A549 (cell line): ENCODE results near the gene PLEKHA1. TPM values are rescaled to one million over a fixed set of nuclear protein-coding genes. Genes with fewer than 3 reads are reported as not detected.

Experiments used
- ATAC-seq, 2 experiments: fragments of 200-7000 bp in 1 of 2; fragments of >200 bp in 1 of 2; cut with Nextera tagmentation in 1 of 2; cut with Tn5 transposase in 1 of 2; 3 replicates each; pipeline versions ENCODE4 v1.8.0 to v1.9.1; 2018 to 2020; ENCODE audit warnings: mild to moderate bottlenecking in 1 of 2, moderate library complexity in 1 of 2
- CTCF ChIA-PET: fragments of 300-600 bp; sonication (Branson Sonifier 250); formaldehyde crosslinking; extraction: SDS; loops from one replicate; lab custom pipeline; 2021; ENCODE audit warnings: antibody characterized with exemption, inconsistent platforms; lab: Yijun Ruan, JAX
- POLR2A ChIA-PET: fragments of 350-600 bp; formaldehyde crosslinking; extraction: SDS; loops from one replicate; lab custom pipeline; 2021; ENCODE audit warnings: antibody characterized with exemption, inconsistent platforms; lab: Yijun Ruan, JAX
- DNase-seq, 2 experiments: peaks; one replicate each; pipeline versions ENCODE4 v3.0.0 to v3.0.0-alpha.2; 2011 to 2016; ENCODE audit warnings: low read depth in 1 of 2, low spot score in 1 of 2
- FAIRE-seq: peaks from 2 replicates; lab custom pipeline; 2011; peaks lifted over from hg19 to GRCh38; lab: Jason Lieb, UNC
- H3K27ac ChIP-seq, 2 experiments: fragments of >200 bp; sonication (Bioruptor Twin); formaldehyde crosslinking; 3 replicates each; pipeline ENCODE4 v1.5.1; 2016 to 2017
- H3K4me1 ChIP-seq: fragments of >200 bp; sonication (Bioruptor Twin); formaldehyde crosslinking; 3 replicates; pipeline ENCODE4 v1.6.1; 2016
- H3K4me2 ChIP-seq: fragments of >200 bp; sonication (Bioruptor Twin); formaldehyde crosslinking; 3 replicates; pipeline ENCODE4 v1.6.1; 2016
- H3K4me3 ChIP-seq: fragments of >200 bp; sonication (Bioruptor Twin); formaldehyde crosslinking; 3 replicates; pipeline ENCODE4 v1.5.1; 2016
- H3K9me3 ChIP-seq: fragments of >200 bp; sonication (Bioruptor Twin); formaldehyde crosslinking; 3 replicates; pipeline ENCODE4 v1.6.1; 2016
- BHLHE40 ChIP-seq: IDR thresholded peaks from 2 replicates; pipeline ENCODE4 v1.6.1; 2012; ENCODE audit warnings: low read depth, low read length, inconsistent platforms
- CBX8 ChIP-seq: fragments of 200-600 bp; sonication (generic); IDR thresholded peaks from 2 replicates; pipeline ENCODE4 v1.6.1; 2016
- CHD2 ChIP-seq: fragments of 150-350 bp; IDR thresholded peaks from 2 replicates; pipeline ENCODE4 v1.6.1; 2014; ENCODE audit warnings: low read length; ENCODE audit not compliant: partially characterized antibody
- EP300 ChIP-seq, 2 experiments: fragments of >200 bp; sonication (Bioruptor Twin); formaldehyde crosslinking; IDR thresholded peaks; 2 replicates in 1 of 2; 3 replicates in 1 of 2; pipeline ENCODE4 v1.6.1; 2016 to 2017
- HDAC2 ChIP-seq: fragments of 200-600 bp; sonication (generic); IDR thresholded peaks from 2 replicates; pipeline ENCODE4 v1.6.1; 2016
- HEYL ChIP-seq: fragments of 250-450 bp; sonication (Bioruptor Pico); IDR thresholded peaks from 2 replicates; pipeline ENCODE4 v1.8.0; 2021; ENCODE audit warnings: mild to moderate bottlenecking, moderate library complexity
- HOXA7 ChIP-seq: fragments of 250-450 bp; sonication (Bioruptor Pico); IDR thresholded peaks from 2 replicates; pipeline ENCODE4 v1.5.0; 2020; ENCODE audit warnings: mild to moderate bottlenecking, moderate library complexity
- KDM1A ChIP-seq: fragments of 200-600 bp; sonication (generic); IDR thresholded peaks from 2 replicates; pipeline ENCODE4 v1.6.1; 2016; ENCODE audit warnings: low read depth, mild to moderate bottlenecking
- MAZ ChIP-seq: fragments of 150-350 bp; IDR thresholded peaks from 2 replicates; pipeline ENCODE4 v1.6.1; 2014; ENCODE audit warnings: antibody characterized with exemption, low read depth, low read length, borderline replicate concordance
- NFE2L2 ChIP-seq: fragments of 150-350 bp; conservative IDR thresholded peaks from 2 replicates; pipeline ENCODE4 v1.6.1; 2014; ENCODE audit warnings: low read length
- NR3C1 ChIP-seq: fragments of >200 bp; sonication (Bioruptor Twin); formaldehyde crosslinking; IDR thresholded peaks from 3 replicates; pipeline ENCODE4 v1.6.1; 2017
- PHF8 ChIP-seq: fragments of 200-600 bp; sonication (generic); IDR thresholded peaks from 2 replicates; pipeline ENCODE4 v1.6.1; 2016; ENCODE audit warnings: low read depth, mild to moderate bottlenecking, antibody characterized with exemption, moderate library complexity, borderline replicate concordance
- RARB ChIP-seq: fragments of 250-450 bp; sonication (Bioruptor Pico); IDR thresholded peaks from 2 replicates; pipeline ENCODE4 v1.8.0; 2021; ENCODE audit warnings: mild to moderate bottlenecking, moderate library complexity
- ZC3H11A ChIP-seq: fragments of 450-650 bp; IDR thresholded peaks from 2 replicates; pipeline ENCODE4 v1.6.1; 2014; ENCODE audit warnings: antibody characterized with exemption, mild to moderate bottlenecking
- ZSCAN20 ChIP-seq: fragments of 250-450 bp; sonication (Bioruptor Pico); IDR thresholded peaks from 2 replicates; pipeline ENCODE4 v1.8.0; 2022; ENCODE audit warnings: mild to moderate bottlenecking, moderate library complexity
- WGBS: methylation state at CpG from one replicate; pipeline ENCODE4 v1.1.6; 2017; ENCODE audit errors: missing lambda C conversion rate; 5-methylcytosine and 5-hydroxymethylcytosine counted together
- polyA plus RNA-seq, 4 experiments: library from polyadenylated mRNA; depleted of rRNA in 3 of 4; stranded (reverse); fragments of >200 nt; fragmentation: RNase III in 1 of 4; extraction: RNeasy Plus Mini Kit Qiagen cat#74134 plus additional on column Dnase treatment in 1 of 4; gene quantifications; 2 replicates in 3 of 4; 3 replicates in 1 of 4; pipeline ENCODE4 v1.2.3, GENCODE V29; 2011 to 2017
- TF ChIP-seq, protein P1 (sequence below): fragments of >200 bp; sonication (Bioruptor Twin); formaldehyde crosslinking; IDR thresholded peaks from 3 replicates; pipeline ENCODE4 v1.6.1; 2016
- TF ChIP-seq, protein P2 (sequence below): fragments of 250-450 bp; sonication (Bioruptor Pico); IDR thresholded peaks from 2 replicates; pipeline ENCODE4 v1.5.0; 2020; ENCODE audit warnings: low read depth, mild to moderate bottlenecking, moderate library complexity
- TF ChIP-seq, protein P3 (sequence below): fragments of >200 bp; sonication (Bioruptor Twin); formaldehyde crosslinking; IDR thresholded peaks from 3 replicates; pipeline ENCODE4 v1.5.1; 2016
- TF ChIP-seq, protein P4 (sequence below): fragments of 150-350 bp; IDR thresholded peaks from 2 replicates; pipeline ENCODE4 v1.6.1; 2014; ENCODE audit warnings: low read depth, mild to moderate bottlenecking, low read length

Gene PLEKHA1
- polyA plus RNA-seq, 2 of the 4 experiments (the other 2 are of a cell fraction): 26.7 to 62.4 TPM

DNA sequence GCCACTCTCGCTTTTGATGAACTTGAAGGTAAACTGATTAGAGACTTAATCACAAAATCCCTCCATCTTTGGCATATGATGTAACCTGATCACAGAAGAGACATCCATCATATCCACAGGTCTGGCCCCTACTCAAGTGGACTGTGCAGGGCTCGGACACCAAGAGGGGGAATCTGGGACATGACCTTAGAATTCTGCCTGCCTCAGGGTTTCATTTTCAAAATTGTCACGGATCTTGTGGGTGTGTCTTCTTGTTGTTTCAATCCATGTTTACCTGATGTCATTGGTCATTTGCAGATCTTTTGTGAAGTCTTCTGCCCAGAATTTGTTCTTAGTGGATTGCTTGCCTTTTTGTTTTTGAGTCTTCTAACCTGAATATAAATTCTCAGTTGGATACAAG is 74.1 kb downstream of the PLEKHA1 start:
- FAIRE-seq (no peak), ATAC-seq (no peak), DNase-seq (no peak)
- Histone ChIP-seq H3K4me3 (no peak overlapping the region), H3K4me1 (peaks cover 11% of the 10 kb centered on the region), H3K9me3 (no peaks in the 10 kb centered on the region), H3K4me2 (no peak overlapping the region), H3K27ac (no peak overlapping the region)
- WGBS: 88% methylated on average over 3 of the region's 3 CpGs
- ChIA-PET POLR2A (interaction anchor here (0.9 kb wide), 1 partner anchor 117 kb away, joined by 3 read pairs; no protein-coding TSS in a partner anchor), CTCF (interaction anchor here (0.9 to 1.1 kb wide), 2 partner anchors 14 to 150 kb away, joined by 3 to 4 read pairs; no protein-coding TSS in a partner anchor)
- TF ChIP-seq NFE2L2 (no peak), BHLHE40 (no peak), NR3C1 (no peak)

DNA sequence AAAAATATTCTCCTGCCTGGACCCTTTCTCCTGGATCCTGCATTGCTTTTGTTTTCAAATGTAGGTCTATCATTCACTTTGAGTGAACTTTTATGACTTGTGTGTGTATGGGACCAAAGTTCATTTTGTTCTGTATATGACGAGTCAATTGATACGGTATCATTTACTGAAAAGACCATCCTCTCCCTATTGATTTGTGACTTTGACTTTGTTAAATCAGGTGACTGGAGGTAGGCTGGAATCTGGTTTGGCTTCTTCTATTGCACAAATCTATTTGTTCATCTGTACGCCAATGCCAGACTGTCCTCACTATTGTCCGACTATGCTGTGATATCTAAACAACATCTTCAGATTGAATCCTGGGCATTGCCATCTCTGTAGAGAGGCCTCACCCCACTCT is 74.6 kb downstream of the PLEKHA1 start:
- CTCF ChIA-PET: interaction anchor here (2.0 to 2.9 kb wide), 2 partner anchors 14 to 116 kb away, joined by 9 to 18 read pairs; no protein-coding TSS in a partner anchor
- Histone ChIP-seq H3K4me1 (peaks cover 11% of the 10 kb centered on the region), H3K9me3 (no peaks in the 10 kb centered on the region)
- TF ChIP-seq CBX8: no peak
- no peak for TF ChIP-seq PHF8
- TF ChIP-seq, protein P1, sequence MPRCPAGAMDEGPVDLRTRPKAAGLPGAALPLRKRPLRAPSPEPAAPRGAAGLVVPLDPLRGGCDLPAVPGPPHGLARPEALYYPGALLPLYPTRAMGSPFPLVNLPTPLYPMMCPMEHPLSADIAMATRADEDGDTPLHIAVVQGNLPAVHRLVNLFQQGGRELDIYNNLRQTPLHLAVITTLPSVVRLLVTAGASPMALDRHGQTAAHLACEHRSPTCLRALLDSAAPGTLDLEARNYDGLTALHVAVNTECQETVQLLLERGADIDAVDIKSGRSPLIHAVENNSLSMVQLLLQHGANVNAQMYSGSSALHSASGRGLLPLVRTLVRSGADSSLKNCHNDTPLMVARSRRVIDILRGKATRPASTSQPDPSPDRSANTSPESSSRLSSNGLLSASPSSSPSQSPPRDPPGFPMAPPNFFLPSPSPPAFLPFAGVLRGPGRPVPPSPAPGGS: no peak
- TF ChIP-seq ZSCAN20 (CRISPR knock-in tag): no peak
- TF ChIP-seq, protein P2, sequence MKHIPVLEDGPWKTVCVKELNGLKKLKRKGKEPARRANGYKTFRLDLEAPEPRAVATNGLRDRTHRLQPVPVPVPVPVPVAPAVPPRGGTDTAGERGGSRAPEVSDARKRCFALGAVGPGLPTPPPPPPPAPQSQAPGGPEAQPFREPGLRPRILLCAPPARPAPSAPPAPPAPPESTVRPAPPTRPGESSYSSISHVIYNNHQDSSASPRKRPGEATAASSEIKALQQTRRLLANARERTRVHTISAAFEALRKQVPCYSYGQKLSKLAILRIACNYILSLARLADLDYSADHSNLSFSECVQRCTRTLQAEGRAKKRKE (CRISPR knock-in tag): no peak
- no peak for TF ChIP-seq EP300 (IDR thresholded peaks at IDR 0.05)
- no peak for TF ChIP-seq KDM1A
- no peak for TF ChIP-seq ZC3H11A
- no peak for TF ChIP-seq MAZ
- no peak for TF ChIP-seq HDAC2
- TF ChIP-seq, protein P3, sequence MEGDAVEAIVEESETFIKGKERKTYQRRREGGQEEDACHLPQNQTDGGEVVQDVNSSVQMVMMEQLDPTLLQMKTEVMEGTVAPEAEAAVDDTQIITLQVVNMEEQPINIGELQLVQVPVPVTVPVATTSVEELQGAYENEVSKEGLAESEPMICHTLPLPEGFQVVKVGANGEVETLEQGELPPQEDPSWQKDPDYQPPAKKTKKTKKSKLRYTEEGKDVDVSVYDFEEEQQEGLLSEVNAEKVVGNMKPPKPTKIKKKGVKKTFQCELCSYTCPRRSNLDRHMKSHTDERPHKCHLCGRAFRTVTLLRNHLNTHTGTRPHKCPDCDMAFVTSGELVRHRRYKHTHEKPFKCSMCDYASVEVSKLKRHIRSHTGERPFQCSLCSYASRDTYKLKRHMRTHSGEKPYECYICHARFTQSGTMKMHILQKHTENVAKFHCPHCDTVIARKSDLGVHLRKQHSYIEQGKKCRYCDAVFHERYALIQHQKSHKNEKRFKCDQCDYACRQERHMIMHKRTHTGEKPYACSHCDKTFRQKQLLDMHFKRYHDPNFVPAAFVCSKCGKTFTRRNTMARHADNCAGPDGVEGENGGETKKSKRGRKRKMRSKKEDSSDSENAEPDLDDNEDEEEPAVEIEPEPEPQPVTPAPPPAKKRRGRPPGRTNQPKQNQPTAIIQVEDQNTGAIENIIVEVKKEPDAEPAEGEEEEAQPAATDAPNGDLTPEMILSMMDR: no peak
- no peak for TF ChIP-seq CHD2
- no peak for TF ChIP-seq NR3C1
- TF ChIP-seq, protein P4, sequence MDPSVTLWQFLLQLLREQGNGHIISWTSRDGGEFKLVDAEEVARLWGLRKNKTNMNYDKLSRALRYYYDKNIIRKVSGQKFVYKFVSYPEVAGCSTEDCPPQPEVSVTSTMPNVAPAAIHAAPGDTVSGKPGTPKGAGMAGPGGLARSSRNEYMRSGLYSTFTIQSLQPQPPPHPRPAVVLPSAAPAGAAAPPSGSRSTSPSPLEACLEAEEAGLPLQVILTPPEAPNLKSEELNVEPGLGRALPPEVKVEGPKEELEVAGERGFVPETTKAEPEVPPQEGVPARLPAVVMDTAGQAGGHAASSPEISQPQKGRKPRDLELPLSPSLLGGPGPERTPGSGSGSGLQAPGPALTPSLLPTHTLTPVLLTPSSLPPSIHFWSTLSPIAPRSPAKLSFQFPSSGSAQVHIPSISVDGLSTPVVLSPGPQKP: no peak
- TF ChIP-seq HOXA7: no peak
- no peak for TF ChIP-seq RARB
- TF ChIP-seq HEYL: no peak
- TF ChIP-seq, all 56 proteins: peak for 0
- POLR2A ChIA-PET: no interaction called here
- WGBS: 87% methylated on average over 4 of the region's 4 CpGs
- no peak overlapping the region for H3K27ac ChIP-seq
- no peak overlapping the region for H3K4me3 ChIP-seq
- ATAC-seq (no peak), FAIRE-seq (no peak), DNase-seq (no peak)
- no peak overlapping the region for H3K4me2 ChIP-seq
